WTC11 (cell line): Measurements from ENCODE around the gene XIRP1. TPM values are rescaled to one million over a fixed set of nuclear protein-coding genes. Genes with fewer than 3 reads are reported as not detected.

Source experiments
- ATAC-seq: fragments of 200-7000 bp; cut with Tn5 transposase; 2 replicates; pipeline ENCODE4 v1.10.0; 2021; ENCODE audit warnings: mild to moderate bottlenecking, moderate library complexity
- CTCF ChIA-PET: fragments of 300-600 bp; sonication (Branson Sonifier 250); formaldehyde crosslinking; loops from one replicate; lab custom pipeline; 2021; ENCODE audit warnings: antibody characterized with exemption; lab: Charles Lee
- POLR2A ChIA-PET: fragments of 350-600 bp; sonication (Branson Sonifier 250); formaldehyde crosslinking; loops from one replicate; lab custom pipeline; 2021; ENCODE audit warnings: antibody characterized with exemption; lab: Charles Lee
- DNase-seq: peaks from one replicate; pipeline ENCODE4 v3.0.0; 2021; ENCODE audit warnings: low spot score
- H3K27ac Mint-ChIP-seq: 2 replicates; pipeline ENCODE4 v1.8.0; 2021; ENCODE audit warnings: mixed read lengths
- H3K27me3 Mint-ChIP-seq: 2 replicates; pipeline ENCODE4 v1.8.0; 2021; ENCODE audit warnings: low read depth, mild to moderate bottlenecking, moderate library complexity, mixed read lengths
- H3K36me3 Mint-ChIP-seq: 2 replicates; pipeline ENCODE4 v1.8.0; 2021; ENCODE audit warnings: mixed read lengths
- H3K4me1 Mint-ChIP-seq: 2 replicates; pipeline ENCODE4 v1.8.0; 2022; ENCODE audit warnings: mixed read lengths
- H3K4me3 Mint-ChIP-seq: 2 replicates; pipeline ENCODE4 v1.8.0; 2021; ENCODE audit warnings: mild to moderate bottlenecking, moderate library complexity, mixed read lengths
- H3K9me3 Mint-ChIP-seq: 2 replicates; pipeline ENCODE4 v1.8.0; 2021; ENCODE audit warnings: mixed read lengths
- CREM ChIP-seq: sonication (generic); formaldehyde crosslinking; IDR thresholded peaks from 2 replicates; pipeline ENCODE4 v1.8.1; 2022; ENCODE audit warnings: mild to moderate bottlenecking, missing genetic modification reagents, moderate library complexity
- E2F4 ChIP-seq: sonication (generic); formaldehyde crosslinking; IDR thresholded peaks from 2 replicates; pipeline ENCODE4 v1.8.1; 2022; ENCODE audit warnings: low read depth, mild to moderate bottlenecking, moderate library complexity, missing genetic modification reagents, borderline replicate concordance
- E2F5 ChIP-seq: sonication (generic); formaldehyde crosslinking; IDR thresholded peaks from 2 replicates; pipeline ENCODE4 v1.8.1; 2022; ENCODE audit warnings: mild to moderate bottlenecking, moderate library complexity, missing genetic modification reagents
- ELF4 ChIP-seq: sonication (generic); formaldehyde crosslinking; IDR thresholded peaks from 2 replicates; pipeline ENCODE4 v1.8.1; 2022; ENCODE audit warnings: low read depth, mild to moderate bottlenecking, moderate library complexity, missing genetic modification reagents
- FOXP4 ChIP-seq: sonication (generic); formaldehyde crosslinking; IDR thresholded peaks from 2 replicates; pipeline ENCODE4 v1.8.0; 2022; ENCODE audit warnings: mild to moderate bottlenecking, missing genetic modification reagents
- HMGXB4 ChIP-seq: sonication (generic); formaldehyde crosslinking; IDR thresholded peaks from 2 replicates; pipeline ENCODE4 v1.8.1; 2023; ENCODE audit warnings: mild to moderate bottlenecking, moderate library complexity, missing genetic modification reagents
- JAZF1 ChIP-seq: fragments of 250-450 bp; sonication (Bioruptor Pico); IDR thresholded peaks from 2 replicates; pipeline ENCODE4 v1.9.0; 2021; ENCODE audit warnings: moderate library complexity, mild to moderate bottlenecking, inconsistent platforms
- MLX ChIP-seq: sonication (generic); formaldehyde crosslinking; IDR thresholded peaks from 2 replicates; pipeline ENCODE4 v1.8.1; 2023; ENCODE audit warnings: mild to moderate bottlenecking, missing genetic modification reagents, moderate library complexity
- NR2C2 ChIP-seq: sonication (generic); formaldehyde crosslinking; IDR thresholded peaks from 2 replicates; pipeline ENCODE4 v1.8.0; 2022; ENCODE audit warnings: mild to moderate bottlenecking, missing genetic modification reagents
- PRDM15 ChIP-seq: sonication (generic); formaldehyde crosslinking; IDR thresholded peaks from 2 replicates; pipeline ENCODE4 v1.8.0; 2022; ENCODE audit warnings: missing genetic modification reagents
- RELA ChIP-seq: sonication (generic); formaldehyde crosslinking; IDR thresholded peaks from 2 replicates; pipeline ENCODE4 v1.8.1; 2022; ENCODE audit warnings: missing genetic modification reagents, mild to moderate bottlenecking, borderline replicate concordance
- RORB ChIP-seq: fragments of 250-450 bp; sonication (Bioruptor Pico); IDR thresholded peaks from 2 replicates; pipeline ENCODE4 v1.9.0; 2021; ENCODE audit warnings: mild to moderate bottlenecking
- TEAD1 ChIP-seq: sonication (generic); formaldehyde crosslinking; IDR thresholded peaks from 2 replicates; pipeline ENCODE4 v1.8.0; 2022; ENCODE audit warnings: mild to moderate bottlenecking, missing genetic modification reagents
- ZNF317 ChIP-seq: sonication (generic); formaldehyde crosslinking; IDR thresholded peaks from 2 replicates; pipeline ENCODE4 v1.8.1; 2023; ENCODE audit warnings: low read depth, mild to moderate bottlenecking, moderate library complexity, missing genetic modification reagents, borderline replicate concordance
- ZNF396 ChIP-seq: fragments of 250-450 bp; sonication (Bioruptor Pico); IDR thresholded peaks from 2 replicates; pipeline ENCODE4 v1.8.0; 2021; ENCODE audit warnings: mild to moderate bottlenecking, moderate library complexity, borderline replicate concordance
- ZNF512 ChIP-seq: sonication (generic); formaldehyde crosslinking; IDR thresholded peaks from 2 replicates; pipeline ENCODE4 v1.8.1; 2022; ENCODE audit warnings: missing genetic modification reagents, borderline replicate concordance
- ZNF671 ChIP-seq: fragments of 250-450 bp; sonication (Bioruptor Pico); IDR thresholded peaks from 2 replicates; pipeline ENCODE4 v1.8.0; 2021; ENCODE audit warnings: mild to moderate bottlenecking
- total RNA-seq: library from RNA; stranded (reverse); gene quantifications from 3 replicates; pipeline ENCODE4 v1.2.3, GENCODE V29; 2021

Gene XIRP1
- total RNA-seq, 1 experiment from 2014 or later: not detected

- ChIA-PET POLR2A (no interaction called here), CTCF (interaction anchor here (0.9 to 12.3 kb wide), 6 partner anchors 15 to 181 kb away, joined by 3 to 291 read pairs (median 5); partner anchors contain the start of gene CX3CR1)
- no peak overlapping the region for H3K27ac Mint-ChIP-seq
- no peaks in the 10 kb centered on the region for H3K36me3 Mint-ChIP-seq
- TF ChIP-seq RORB (CRISPR knock-in tag) (no peak), ZNF512 (no peak), E2F5 (no peak), MLX (no peak), ZNF396 (CRISPR knock-in tag) (no peak), JAZF1 (CRISPR knock-in tag) (no peak), FOXP4 (CRISPR knock-in tag) (no peak), TEAD1 (CRISPR knock-in tag) (no peak), HMGXB4 (CRISPR knock-in tag) (no peak), E2F4 (CRISPR knock-in tag) (no peak), RELA (no peak), ELF4 (CRISPR knock-in tag) (no peak), NR2C2 (CRISPR knock-in tag) (no peak), ZNF671 (CRISPR knock-in tag) (no peak), CREM (no peak), PRDM15 (no peak), ZNF317 (CRISPR knock-in tag) (no peak)
- peaks cover 8% of the 10 kb centered on the region for H3K4me1 Mint-ChIP-seq
- no peak for DNase-seq
- peaks cover 9% of the 10 kb centered on the region for H3K9me3 Mint-ChIP-seq
- H3K27me3 Mint-ChIP-seq: no peaks in the 10 kb centered on the region
- ATAC-seq: no peak; the same call in 1 of the 2 replicates
- H3K4me3 Mint-ChIP-seq: no peak overlapping the region
Measured at GRCh38 chr3:39196671-39197356, 4.4 kb upstream of the XIRP1 start.
